Fibroblast of villous mesenchyme (primary cell): Measurements from ENCODE around the gene PROSER1. TPM values are rescaled to one million over a fixed set of nuclear protein-coding genes. Genes with fewer than 3 reads are reported as not detected.

Experiments
- DNase-seq: peaks from one replicate; pipeline ENCODE4 v3.0.0-alpha.2; 2010; ENCODE audit warnings: low read depth
- H3K4me3 ChIP-seq: 2 replicates; pipeline ENCODE4 v1.5.1; 2011; ENCODE audit warnings: low read depth, mild to moderate bottlenecking, low read length
- CTCF ChIP-seq: IDR thresholded peaks from 2 replicates; pipeline ENCODE4 v1.5.1; 2012; ENCODE audit warnings: low read depth, mild to moderate bottlenecking, low read length; ENCODE audit not compliant: insufficient read depth
- total RNA-seq: library from RNA; depleted of rRNA; stranded (reverse); fragments of >200 nt; gene quantifications from 2 replicates; pipeline ENCODE4 v1.2.3, GENCODE V29; 2012

Gene PROSER1
- total RNA-seq, 1 donor, result 12.5 TPM

GRCh38 chr13:39054112-39054511, 16.2 kb upstream of the PROSER1 start:
- no peak for TF ChIP-seq CTCF
- no peak for DNase-seq
- no peak overlapping the region for H3K4me3 ChIP-seq

- DNase-seq, result no peak
- no peak overlapping the region for H3K4me3 ChIP-seq
- TF ChIP-seq CTCF, result no peak
Measured at GRCh38 chr13:39052944-39053343, 15.1 kb upstream of the PROSER1 start.

GRCh38 chr13:39051157-39051556, 13.3 kb upstream of the PROSER1 start:
- TF ChIP-seq CTCF, result peak; percentile 41
- no peak overlapping the region for H3K4me3 ChIP-seq
- peak; percentile 42 for DNase-seq

GRCh38 chr13:39049274-39049673, 11.4 kb upstream of the PROSER1 start:
- TF ChIP-seq CTCF, result no peak
- H3K4me3 ChIP-seq, result no peak overlapping the region
- DNase-seq, result no peak

GRCh38 chr13:39048806-39049205, 10.9 kb upstream of the PROSER1 start:
- H3K4me3 ChIP-seq, result no peak overlapping the region
- no peak for TF ChIP-seq CTCF
- DNase-seq, result no peak

GRCh38 chr13:39047560-39047959, 9.7 kb upstream of the PROSER1 start:
- no peak overlapping the region for H3K4me3 ChIP-seq
- TF ChIP-seq CTCF, result peak; percentile 10
- no peak for DNase-seq

GRCh38 chr13:39044536-39044935, 6.6 kb upstream of the PROSER1 start:
- H3K4me3 ChIP-seq, result no peak overlapping the region
- TF ChIP-seq CTCF, result no peak
- DNase-seq, result no peak
